ENCODE measurements around the gene RNF217. TPM values are rescaled to one million over a fixed set of nuclear protein-coding genes. Genes with fewer than 3 reads are reported as not detected.

The RNF217 gene
- total RNA-seq, 3 donors from 2014 or later, result 40.1 to 43.3 (median 41.0) TPM

GRCh38 chr6:125117818-125118217 lies 155.6 kb downstream of the RNF217 start:
- no peak for DNase-seq (ENCODE audit: low spot score in 2 of 2)
- Histone ChIP-seq H3K9me3 (no peaks in the 10 kb centered on the region), H3K27me3 (no peaks in the 10 kb centered on the region), H3K4me1 (no peaks in the 10 kb centered on the region), H3K36me3 (no peaks in the 10 kb centered on the region), H3K4me3 (no peak overlapping the region), H3K27ac (no peak overlapping the region)
- no peak for TF ChIP-seq CTCF (IDR thresholded peaks at IDR 0.05)
- TF ChIP-seq POLR2AphosphoS5 (IDR thresholded peaks at IDR 0.05), result no peak
- no peak for TF ChIP-seq POLR2A (IDR thresholded peaks at IDR 0.05)
- intact Hi-C loops (cut with DNase I; ENCODE audit: low total_unique reads), result no loop called here

- Histone ChIP-seq H3K4me1 (no peaks in the 10 kb centered on the region), H3K9me3 (no peaks in the 10 kb centered on the region), H3K27ac (no peak overlapping the region), H3K36me3 (no peaks in the 10 kb centered on the region), H3K27me3 (no peaks in the 10 kb centered on the region), H3K4me3 (no peak overlapping the region)
- intact Hi-C loops (cut with DNase I; ENCODE audit: low total_unique reads), result no loop called here
- TF ChIP-seq POLR2AphosphoS5 (IDR thresholded peaks at IDR 0.05) (no peak), CTCF (IDR thresholded peaks at IDR 0.05) (no peak)
- DNase-seq (ENCODE audit: low spot score in 2 of 2), result no peak
Observed at GRCh38 chr6:125120054-125120590, 157.9 kb downstream of the RNF217 start.

GRCh38 chr6:125121894-125122293 lies 159.7 kb downstream of the RNF217 start:
- H3K9me3 ChIP-seq, result no peaks in the 10 kb centered on the region
- H3K4me3 ChIP-seq, result no peak overlapping the region
- TF ChIP-seq POLR2A (IDR thresholded peaks at IDR 0.05), result no peak
- TF ChIP-seq CTCF (IDR thresholded peaks at IDR 0.05), result no peak
- TF ChIP-seq POLR2AphosphoS5 (IDR thresholded peaks at IDR 0.05), result no peak
- H3K4me1 ChIP-seq, result no peaks in the 10 kb centered on the region
- intact Hi-C loops (cut with DNase I; ENCODE audit: low total_unique reads), result no loop called here
- no peak overlapping the region for H3K27ac ChIP-seq
- H3K36me3 ChIP-seq, result no peaks in the 10 kb centered on the region
- no peak for DNase-seq (ENCODE audit: low spot score in 2 of 2)
- H3K27me3 ChIP-seq, result no peaks in the 10 kb centered on the region

- Histone ChIP-seq H3K4me1 (no peaks in the 10 kb centered on the region), H3K27me3 (no peaks in the 10 kb centered on the region), H3K4me3 (no peak overlapping the region), H3K36me3 (no peaks in the 10 kb centered on the region), H3K9me3 (no peaks in the 10 kb centered on the region), H3K27ac (no peak overlapping the region)
- no peak for DNase-seq (ENCODE audit: low spot score in 2 of 2)
- intact Hi-C loops (cut with DNase I; ENCODE audit: low total_unique reads), result no loop called here
- TF ChIP-seq POLR2A (IDR thresholded peaks at IDR 0.05) (no peak), POLR2AphosphoS5 (IDR thresholded peaks at IDR 0.05) (no peak), CTCF (IDR thresholded peaks at IDR 0.05) (no peak)
Observed at GRCh38 chr6:125123051-125123450, 160.8 kb downstream of the RNF217 start.

- Histone ChIP-seq H3K27me3 (no peaks in the 10 kb centered on the region), H3K4me3 (no peak overlapping the region), H3K4me1 (no peaks in the 10 kb centered on the region), H3K9me3 (no peaks in the 10 kb centered on the region), H3K36me3 (no peaks in the 10 kb centered on the region), H3K27ac (no peak overlapping the region)
- no peak for DNase-seq (ENCODE audit: low spot score in 2 of 2)
- intact Hi-C loops (cut with DNase I; ENCODE audit: low total_unique reads), result no loop called here
- TF ChIP-seq CTCF (IDR thresholded peaks at IDR 0.05) (no peak), POLR2A (IDR thresholded peaks at IDR 0.05) (no peak), POLR2AphosphoS5 (IDR thresholded peaks at IDR 0.05) (no peak)
Observed at GRCh38 chr6:125123468-125124048, 161.3 kb downstream of the RNF217 start.
